HepG2 (cell line): ENCODE results near the gene PLIN1. TPM values are rescaled to one million over a fixed set of nuclear protein-coding genes. Genes with fewer than 3 reads are reported as not detected.

Experiments
- ATAC-seq: fragments of 200-7000 bp; cut with Tn5 transposase; 3 replicates; pipeline ENCODE4 v1.9.1; 2020; ENCODE audit warnings: mild to moderate bottlenecking, moderate library complexity
- BruUV-seq: library from RNA; stranded (reverse); fragments of 400-500 nt; replicated peaks from 2 replicates; lab custom pipeline; 2021; lab: Mats Ljungman, UMichigan
- CTCF ChIA-PET: fragments of 300-600 bp; formaldehyde crosslinking; extraction: SDS; loops from one replicate; lab custom pipeline; 2021; ENCODE audit warnings: low total read pairs, inconsistent platforms, low intra/inter-chr PET ratio; lab: Yijun Ruan, JAX
- POLR2A ChIA-PET: fragments of 350-600 bp; sonication (Branson Sonifier 250); formaldehyde crosslinking; loops from one replicate; lab custom pipeline; 2020; ENCODE audit warnings: antibody characterized with exemption, inconsistent platforms; lab: Yijun Ruan, JAX
- DNase-seq: peaks from one replicate; pipeline ENCODE4 v3.0.0-alpha.2; 2015; ENCODE audit warnings: low spot score
- FAIRE-seq: peaks from 3 replicates; lab custom pipeline; 2011; peaks lifted over from hg19 to GRCh38; lab: Jason Lieb, UNC
- H2AFZ ChIP-seq: one replicate; pipeline ENCODE4 v1.6.1; 2011; ENCODE audit warnings: low read length, inconsistent platforms
- H3K27ac ChIP-seq: fragments of 300-600 bp; 3 replicates; pipeline ENCODE4 v1.8.0; 2011; ENCODE audit warnings: mixed run types, mild to moderate bottlenecking, mixed read lengths, low read length, inconsistent platforms; ENCODE audit not compliant: insufficient read depth; ENCODE audit errors: extremely low read length
- H3K27me3 ChIP-seq, 2 experiments: fragments of 200-600 bp in 1 of 2; 2 replicates in 1 of 2; 3 replicates in 1 of 2; pipeline versions ENCODE4 v1.6.0 to v1.8.0; 2011; ENCODE audit warnings: low read length in 2 of 2, mild to moderate bottlenecking in 2 of 2, moderate library complexity in 2 of 2, inconsistent platforms in 1 of 2; ENCODE audit not compliant: insufficient read depth in 2 of 2, control insufficient read depth in 1 of 2
- H3K36me3 ChIP-seq, 2 experiments: fragments of 200-600 bp in 1 of 2; replicated peaks in 1 of 2; 2 replicates in 1 of 2; 3 replicates in 1 of 2; pipeline versions ENCODE4 v1.5.1 to v1.8.0; 2011; ENCODE audit warnings: low read length in 2 of 2, inconsistent platforms in 1 of 2; ENCODE audit not compliant: insufficient read depth in 2 of 2, control insufficient read depth in 1 of 2
- H3K4me1 ChIP-seq: 2 replicates; pipeline ENCODE4 v1.5.1; 2012; ENCODE audit warnings: low read length, inconsistent platforms; ENCODE audit not compliant: insufficient read depth
- H3K4me2 ChIP-seq: 2 replicates; pipeline ENCODE4 v1.6.0; 2011; ENCODE audit warnings: low read depth, low read length, inconsistent platforms
- H3K4me3 ChIP-seq, 3 experiments: fragments of 200-600 bp in 1 of 3; sonication (generic), shearing (Covaris generic) in 1 of 3; replicated peaks in 1 of 3; 2 replicates each; pipeline ENCODE4 v1.5.1; 2011 to 2016; ENCODE audit warnings: low read length in 3 of 3, inconsistent platforms in 2 of 3, low read depth in 2 of 3, mild to moderate bottlenecking in 2 of 3, control low read depth in 1 of 3, mixed read lengths in 1 of 3; ENCODE audit not compliant: insufficient read depth in 1 of 3
- H3K79me2 ChIP-seq: one replicate; pipeline ENCODE4 v1.6.1; 2011; ENCODE audit warnings: low read length, inconsistent platforms; ENCODE audit not compliant: insufficient read depth
- H3K9ac ChIP-seq: 2 replicates; pipeline ENCODE4 v1.6.0; 2011; ENCODE audit warnings: mild to moderate bottlenecking, low read depth, low read length, inconsistent platforms; ENCODE audit not compliant: insufficient read depth
- H3K9me3 ChIP-seq: 2 replicates; pipeline ENCODE4 v1.5.1; 2012; ENCODE audit warnings: mild to moderate bottlenecking, low read length
- H4K20me1 ChIP-seq: 2 replicates; pipeline ENCODE4 v1.6.0; 2011; ENCODE audit warnings: inconsistent platforms, mild to moderate bottlenecking, low read length, moderate library complexity; ENCODE audit not compliant: insufficient read depth
- AGO2 ChIP-seq: fragments of 200-400 bp; formaldehyde crosslinking; optimal IDR thresholded peaks from 2 replicates; pipeline ENCODE3; 2017; ENCODE audit warnings: mild to moderate bottlenecking, low read depth, low read length, moderate library complexity
- MED13 ChIP-seq: sonication (generic); formaldehyde crosslinking; IDR thresholded peaks from 2 replicates; pipeline ENCODE4 v1.5.0; 2020; ENCODE audit warnings: missing genetic modification reagents
- MTF2 ChIP-seq: sonication (generic); formaldehyde crosslinking; IDR thresholded peaks from 2 replicates; pipeline ENCODE4 v1.5.0; 2020; ENCODE audit warnings: missing genetic modification reagents, borderline replicate concordance
- NFATC3 ChIP-seq: sonication (generic); formaldehyde crosslinking; IDR thresholded peaks from 2 replicates; pipeline ENCODE4 v1.5.1; 2020; ENCODE audit warnings: mild to moderate bottlenecking, missing genetic modification reagents
- NFIC ChIP-seq: IDR thresholded peaks from 2 replicates; pipeline ENCODE4 v1.6.1; 2012; ENCODE audit warnings: mild to moderate bottlenecking, low read length, inconsistent platforms
- PREB ChIP-seq: sonication (generic); formaldehyde crosslinking; IDR thresholded peaks from 2 replicates; pipeline ENCODE4 v1.4.0; 2020; ENCODE audit warnings: missing genetic modification reagents
- RORA ChIP-seq: sonication (generic); formaldehyde crosslinking; IDR thresholded peaks from 2 replicates; pipeline ENCODE4 v1.5.0; 2020; ENCODE audit warnings: mild to moderate bottlenecking, missing genetic modification reagents, moderate library complexity
- SETDB1 ChIP-seq: sonication (generic); formaldehyde crosslinking; IDR thresholded peaks from 2 replicates; pipeline ENCODE4 v1.5.1; 2020; ENCODE audit warnings: missing genetic modification reagents, mild to moderate bottlenecking, borderline replicate concordance
- SRY ChIP-seq: sonication (generic); formaldehyde crosslinking; IDR thresholded peaks from 2 replicates; pipeline ENCODE4 v1.8.0; 2022; ENCODE audit warnings: mild to moderate bottlenecking, missing genetic modification reagents
- TAF1 ChIP-seq: sonication (generic); formaldehyde crosslinking; IDR thresholded peaks from 2 replicates; pipeline ENCODE4 v1.4.0; 2020; ENCODE audit warnings: missing genetic modification reagents
- ZFP41 ChIP-seq: sonication (generic); formaldehyde crosslinking; IDR thresholded peaks from 2 replicates; pipeline ENCODE4 v1.4.0; 2020; ENCODE audit warnings: mild to moderate bottlenecking, missing genetic modification reagents, borderline replicate concordance
- ZNF263 ChIP-seq: sonication (generic); formaldehyde crosslinking; IDR thresholded peaks from 2 replicates; pipeline ENCODE4 v1.4.0; 2020; ENCODE audit warnings: missing genetic modification reagents
- ZNF333 ChIP-seq: sonication (generic); formaldehyde crosslinking; IDR thresholded peaks from 2 replicates; pipeline ENCODE4 v1.4.0; 2020; ENCODE audit warnings: mild to moderate bottlenecking, missing genetic modification reagents, borderline replicate concordance
- ZNF510 ChIP-seq: sonication (generic); formaldehyde crosslinking; IDR thresholded peaks from 2 replicates; pipeline ENCODE4 v1.4.0; 2020; ENCODE audit warnings: low read depth, mild to moderate bottlenecking, missing genetic modification reagents
- ZNF564 ChIP-seq: sonication (generic); formaldehyde crosslinking; IDR thresholded peaks from 2 replicates; pipeline ENCODE4 v1.8.1; 2023; ENCODE audit warnings: mild to moderate bottlenecking, missing genetic modification reagents
- ZNF660 ChIP-seq: sonication (generic); formaldehyde crosslinking; IDR thresholded peaks from 2 replicates; pipeline ENCODE4 v1.5.1; 2020; ENCODE audit warnings: mild to moderate bottlenecking, low read depth, missing genetic modification reagents, borderline replicate concordance
- ZSCAN25 ChIP-seq: sonication (generic); formaldehyde crosslinking; IDR thresholded peaks from 2 replicates; pipeline ENCODE4 v1.8.0; 2022; ENCODE audit warnings: mild to moderate bottlenecking, missing genetic modification reagents
- WGBS: methylation state at CpG from one replicate; pipeline ENCODE4 v1.1.6; 2017; ENCODE audit warnings: low lambda C conversion rate; 5-methylcytosine and 5-hydroxymethylcytosine counted together
- in situ Hi-C: cut with HindIII; loops from 2 replicates; pipeline ENCODE4 v1.10.0; 2017; ENCODE audit warnings: low pct_unique_long_range_greater_than_20kb; ENCODE audit not compliant: extremely low pct_ligation_motif_present
- intact Hi-C: fragments of 100-400 bp; cut with micrococcal nuclease; formaldehyde crosslinking; loops from one replicate; pipeline ENCODE4 v1.10.0; 2022; ENCODE audit not compliant: unreplicated experiment
- polyA plus RNA-seq, 8 experiments: library from polyadenylated mRNA; depleted of rRNA in 3 of 8; stranded (reverse) in 7 of 8; unstranded in 1 of 8; fragments of >200 nt; fragmentation: Illumina TruSeq in 4 of 8; extraction: Trizol in 4 of 8; gene quantifications; 2 replicates each; pipeline versions ENCODE4 v1.2.1 to v1.2.3, GENCODE V29; 2011 to 2016; ENCODE audit warnings: low read depth in 4 of 8, missing spikeins in 1 of 8, mixed read lengths in 1 of 8; ENCODE audit not compliant: insufficient read depth in 1 of 8
- total RNA-seq, 5 experiments: library from RNA; depleted of rRNA; stranded (reverse); fragments of >200 nt; fragmentation: Illumina TruSeq; extraction: Trizol; gene quantifications; 2 replicates each; pipeline ENCODE4 v1.2.3, GENCODE V29; 2016; ENCODE audit warnings: low read depth in 1 of 5

Gene PLIN1
- total and polyA plus RNA-seq, 2 of the 13 experiments (the other 11 are each of a cell fraction or from before 2014, with no cell fraction given), result 0.74 to 1.2 TPM

GRCh38 chr15:89630260-89630659 lies 48.9 kb downstream of the PLIN1 start:
- Histone ChIP-seq H3K27ac (no peak overlapping the region), H4K20me1 (no peaks in the 10 kb centered on the region), H3K4me2 (no peak overlapping the region), H3K36me3 (peaks cover 39 to 71% of the 10 kb centered on the region in 2 experiments), H3K79me2 (no peaks in the 10 kb centered on the region), H3K9ac (no peak overlapping the region), H3K4me1 (no peaks in the 10 kb centered on the region), H2AFZ (no peak overlapping the region), H3K4me3 (no peak overlapping the region), H3K9me3 (no peaks in the 10 kb centered on the region), H3K27me3 (no peaks in the 10 kb centered on the region)
- ATAC-seq, result no peak
- in situ Hi-C loops, result no loop called here
- TF ChIP-seq ZNF263 (no peak), AGO2 (peak; percentile 77), ZFP41 (CRISPR knock-in tag) (no peak), TAF1 (CRISPR knock-in tag) (no peak)
- ChIA-PET CTCF (no interaction called here), POLR2A (no interaction called here)
- intact Hi-C loops, result no loop called here
- no TSS peak for BruUV-seq
- no peak for FAIRE-seq
- DNase-seq, result no peak
- no CpG with 5 or more reads among the region's 14 CpGs for WGBS

GRCh38 chr15:89629829-89630228 lies 49.3 kb downstream of the PLIN1 start:
- ChIA-PET CTCF (no interaction called here), POLR2A (no interaction called here)
- 100% methylated on average over 5 of the region's 5 CpGs for WGBS
- no peaks in the 10 kb centered on the region for H3K27me3 ChIP-seq
- H3K36me3 ChIP-seq, result peaks cover 41 to 75% of the 10 kb centered on the region in 2 experiments
- FAIRE-seq (no peak), DNase-seq (no peak), ATAC-seq (no peak)
- H3K79me2 ChIP-seq, result no peaks in the 10 kb centered on the region
- no peak overlapping the region for H3K27ac ChIP-seq
- no peak overlapping the region for H3K4me2 ChIP-seq
- H3K4me3 ChIP-seq, result no peak overlapping the region
- no peak for TF ChIP-seq ZNF333
- no peak for TF ChIP-seq NFATC3 (CRISPR knock-in tag)
- no peak for TF ChIP-seq MTF2 (CRISPR knock-in tag)
- no peak for TF ChIP-seq PREB (CRISPR knock-in tag)
- no peak for TF ChIP-seq MED13 (CRISPR knock-in tag)
- TF ChIP-seq ZSCAN25, result no peak
- TF ChIP-seq ZNF510 (CRISPR knock-in tag), result no peak
- TF ChIP-seq SRY (CRISPR knock-in tag), result no peak
- TF ChIP-seq ZNF660 (CRISPR knock-in tag), result no peak
- TF ChIP-seq ZNF564, result no peak
- no peak for TF ChIP-seq NFIC
- no peak for TF ChIP-seq RORA (CRISPR knock-in tag)
- no peak for TF ChIP-seq SETDB1 (CRISPR knock-in tag)
- intact Hi-C loops (no loop called here), in situ Hi-C loops (no loop called here)
- no peak overlapping the region for H3K9ac ChIP-seq
- no peaks in the 10 kb centered on the region for H4K20me1 ChIP-seq
- no peaks in the 10 kb centered on the region for H3K4me1 ChIP-seq
- no peaks in the 10 kb centered on the region for H3K9me3 ChIP-seq
- no TSS peak for BruUV-seq
- no peak overlapping the region for H2AFZ ChIP-seq
